ENCODE data around the gene ANKRD52. TPM values are rescaled to one million over a fixed set of nuclear protein-coding genes. Genes with fewer than 3 reads are reported as not detected.
A peak's percentile ranks its signal among the peaks of the same experiment; 100 is the strongest.

Gene ANKRD52
- total RNA-seq, 2 experiments from 2014 or later = 23.9 to 30.8 TPM

GRCh38 chr12:56208006-56208405 lies 50.2 kb downstream of the ANKRD52 start:
- TF ChIP-seq CTCF (IDR thresholded peaks at IDR 0.05) = no peak
- peaks cover 73% of the 10 kb centered on the region for H3K36me3 ChIP-seq (ENCODE audit: insufficient read depth, low read length)
- no peaks in the 10 kb centered on the region for H3K4me1 Mint-ChIP-seq (ENCODE audit: low read depth)
- no peak overlapping the region for H3K4me3 Mint-ChIP-seq
- intact Hi-C loops (cut with DNase I, micrococcal nuclease) = loop anchor here in 1 of 2 experiments (5.0 kb wide), 1 partner anchor 254 kb away; no protein-coding TSS in a partner anchor
- DNase-seq = no peak
- no peak for ATAC-seq (ENCODE audit: poor library complexity)
- no peaks in the 10 kb centered on the region for H3K9me3 Mint-ChIP-seq
- no peaks in the 10 kb centered on the region for H3K4me1 ChIP-seq (ENCODE audit: insufficient read depth, low read length)
- peaks cover 78% of the 10 kb centered on the region for H3K36me3 Mint-ChIP-seq (ENCODE audit: low read depth)
- ChIA-PET POLR2A (interaction anchor here (1.4 kb wide), 1 partner anchor 18 kb away, joined by 5 read pairs; the partner anchor contains the start of gene SMARCC2), CTCF (interaction anchor here (0.6 to 4.5 kb wide), 3 partner anchors 14 to 366 kb away, joined by 3 to 26 read pairs (median 14); partner anchors contain the start of genes NABP2, RNF41 and SMARCC2)
- no peak overlapping the region for H3K4me3 ChIP-seq (ENCODE audit: low read length)
- no peaks in the 10 kb centered on the region for H3K27me3 Mint-ChIP-seq
- no peak overlapping the region for H3K27ac ChIP-seq (ENCODE audit: low read depth in 1 of 2, low read length in 2 of 2)
- H3K27ac Mint-ChIP-seq = no peak overlapping the region
- H3K9me3 ChIP-seq (ENCODE audit: control insufficient read depth in 1 of 2, insufficient read depth in 1 of 2, low read length in 2 of 2) = no peaks in the 10 kb centered on the region
- no peaks in the 10 kb centered on the region for H3K27me3 ChIP-seq (ENCODE audit: control insufficient read depth in 1 of 2, insufficient read depth in 2 of 2, low read length in 2 of 2)

- POLR2A ChIA-PET = interaction anchor here (0.6 to 2.1 kb wide), 5 partner anchors 9 to 258 kb away, joined by 3 to 10 read pairs (median 4); partner anchors contain the start of genes PA2G4 and RNF41
- Mint-ChIP-seq H3K4me3 (no peak overlapping the region), H3K27me3 (no peaks in the 10 kb centered on the region), H3K9me3 (no peaks in the 10 kb centered on the region), H3K27ac (peak overlapping the region; percentile 40), H3K4me1 (ENCODE audit: low read depth) (peaks cover 6% of the 10 kb centered on the region), H3K36me3 (ENCODE audit: low read depth) (peaks cover 64% of the 10 kb centered on the region)
- H3K27me3 ChIP-seq (ENCODE audit: control insufficient read depth in 1 of 2, insufficient read depth in 2 of 2, low read length in 2 of 2) = no peaks in the 10 kb centered on the region
- TF ChIP-seq CTCF (IDR thresholded peaks at IDR 0.05) = no peak
- no peak overlapping the region for H3K4me3 ChIP-seq (ENCODE audit: low read length)
- peaks cover 59% of the 10 kb centered on the region for H3K36me3 ChIP-seq (ENCODE audit: insufficient read depth, low read length)
- no peak overlapping the region for H3K27ac ChIP-seq (ENCODE audit: low read depth in 1 of 2, low read length in 2 of 2)
- intact Hi-C loops (cut with DNase I, micrococcal nuclease) = loop anchor here in 1 of 2 experiments (5.0 kb wide), 1 partner anchor 256 kb away; no protein-coding TSS in a partner anchor
- peak in 11 of 14 experiments; percentile 17 to 64 (median 25) for DNase-seq
- no peaks in the 10 kb centered on the region for H3K4me1 ChIP-seq (ENCODE audit: insufficient read depth, low read length)
- CTCF ChIA-PET = interaction anchor here (0.7 to 4.5 kb wide), 7 partner anchors 10 to 85 kb away, joined by 3 to 26 read pairs (median 6); partner anchors contain the start of genes ANKRD52, NABP2, RNF41 and SMARCC2
- ATAC-seq (ENCODE audit: poor library complexity) = peak; percentile 65
- no peaks in the 10 kb centered on the region for H3K9me3 ChIP-seq (ENCODE audit: control insufficient read depth in 1 of 2, insufficient read depth in 1 of 2, low read length in 2 of 2)
These were observed 51.6 kb downstream of the ANKRD52 start for GRCh38 chr12:56206452-56207166.

GRCh38 chr12:56205445-56205844 lies 52.7 kb downstream of the ANKRD52 start:
- H3K4me3 ChIP-seq (ENCODE audit: low read length) = no peak overlapping the region
- ChIA-PET CTCF (interaction anchor here (0.7 to 4.5 kb wide), 6 partner anchors 9 to 87 kb away, joined by 3 to 26 read pairs (median 6); partner anchors contain the start of genes NABP2, RNF41 and SMARCC2), POLR2A (interaction anchor here (1.1 to 2.1 kb wide), 3 partner anchors 15 to 16 kb away, joined by 3 to 10 read pairs (median 3); partner anchors contain the start of gene RNF41)
- no peaks in the 10 kb centered on the region for H3K27me3 ChIP-seq (ENCODE audit: control insufficient read depth in 1 of 2, insufficient read depth in 2 of 2, low read length in 2 of 2)
- no peak for DNase-seq
- peaks cover 50% of the 10 kb centered on the region for H3K36me3 ChIP-seq (ENCODE audit: insufficient read depth, low read length)
- Mint-ChIP-seq H3K36me3 (ENCODE audit: low read depth) (peaks cover 52% of the 10 kb centered on the region), H3K27me3 (no peaks in the 10 kb centered on the region), H3K9me3 (no peaks in the 10 kb centered on the region), H3K4me1 (ENCODE audit: low read depth) (peaks cover 6% of the 10 kb centered on the region), H3K27ac (no peak overlapping the region), H3K4me3 (no peak overlapping the region)
- intact Hi-C loops (cut with DNase I, micrococcal nuclease) = loop anchor here in 1 of 2 experiments (5.0 kb wide), 1 partner anchor 257 kb away; no protein-coding TSS in a partner anchor
- ATAC-seq (ENCODE audit: poor library complexity) = peak; percentile 65
- H3K9me3 ChIP-seq (ENCODE audit: control insufficient read depth in 1 of 2, insufficient read depth in 1 of 2, low read length in 2 of 2) = no peaks in the 10 kb centered on the region
- no peak overlapping the region for H3K27ac ChIP-seq (ENCODE audit: low read depth in 1 of 2, low read length in 2 of 2)
- no peak for TF ChIP-seq CTCF (IDR thresholded peaks at IDR 0.05)
- no peaks in the 10 kb centered on the region for H3K4me1 ChIP-seq (ENCODE audit: insufficient read depth, low read length)
